GM21367 (cell line): ENCODE data around the gene SCML2.
"Not testable (repeated sequence)": the region's sequence is repeated elsewhere in the genome, so short reads cannot be mapped to it uniquely, and the experiment has no call there.

Source experiments
- ATAC-seq: cut with Tn5 transposase; IDR thresholded peaks from one replicate; pipeline ENCODE4 v1.9.1; 2021; ENCODE audit not compliant: unreplicated experiment

The SCML2 gene

DNA sequence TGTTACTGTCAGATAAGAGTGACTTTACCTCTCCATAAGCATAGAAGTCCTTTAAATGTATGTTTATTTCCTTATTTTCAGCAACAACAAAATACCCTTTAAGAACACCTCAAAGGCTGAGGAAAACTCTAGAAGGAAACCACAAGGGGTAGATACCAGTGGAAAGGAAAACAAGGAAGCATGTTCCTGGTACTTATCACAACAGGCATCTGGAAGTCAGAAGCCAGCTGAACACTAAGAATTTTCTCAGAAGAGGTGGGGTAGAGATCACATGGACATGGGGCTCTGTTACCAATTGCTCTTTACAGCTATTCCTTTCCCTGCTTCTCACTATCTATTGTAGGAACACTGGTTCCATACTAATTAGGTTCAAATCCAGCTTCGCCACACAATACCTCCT is 82.3 kb downstream of the SCML2 start:
- ATAC-seq, result no peak

DNA sequence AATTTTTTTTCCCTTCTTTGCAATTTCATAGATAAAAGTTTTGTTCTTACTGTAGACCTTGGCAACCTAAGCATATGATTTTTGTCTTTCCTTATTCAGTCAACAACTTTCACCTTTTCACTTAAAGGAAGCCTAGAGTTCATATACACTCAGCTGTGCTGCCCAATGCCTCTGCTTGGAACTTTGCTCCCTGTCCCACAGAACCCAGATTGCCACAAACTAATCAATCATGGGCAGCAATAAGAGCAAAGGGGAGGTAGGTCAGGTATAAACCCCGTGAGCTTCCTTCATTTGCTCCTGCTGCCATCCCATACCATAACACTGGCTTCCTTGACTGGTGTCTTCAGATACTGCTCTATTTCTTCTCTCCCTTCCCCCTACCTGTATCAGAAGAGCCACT is 82.8 kb downstream of the SCML2 start:
- ATAC-seq, result no peak

DNA sequence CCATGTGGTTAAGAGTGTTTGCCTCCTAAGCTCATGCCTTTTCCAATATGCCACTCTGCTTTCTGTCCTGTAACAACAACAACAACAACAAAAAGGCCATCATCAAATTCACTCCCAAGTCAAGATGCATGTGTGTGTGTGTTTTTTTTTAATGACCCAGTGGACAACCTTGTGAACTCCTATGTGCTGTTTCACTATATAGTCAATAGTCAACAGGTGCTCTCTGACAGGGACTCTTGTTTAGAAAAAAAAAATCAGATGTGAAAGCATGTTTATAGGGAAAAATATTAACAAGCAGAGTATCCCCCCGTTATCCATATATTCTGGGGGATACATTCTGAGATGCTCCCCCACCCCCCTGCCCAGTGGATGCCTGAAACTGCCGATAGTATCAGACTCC is 83.2 kb downstream of the SCML2 start:
- ATAC-seq, result no peak

DNA sequence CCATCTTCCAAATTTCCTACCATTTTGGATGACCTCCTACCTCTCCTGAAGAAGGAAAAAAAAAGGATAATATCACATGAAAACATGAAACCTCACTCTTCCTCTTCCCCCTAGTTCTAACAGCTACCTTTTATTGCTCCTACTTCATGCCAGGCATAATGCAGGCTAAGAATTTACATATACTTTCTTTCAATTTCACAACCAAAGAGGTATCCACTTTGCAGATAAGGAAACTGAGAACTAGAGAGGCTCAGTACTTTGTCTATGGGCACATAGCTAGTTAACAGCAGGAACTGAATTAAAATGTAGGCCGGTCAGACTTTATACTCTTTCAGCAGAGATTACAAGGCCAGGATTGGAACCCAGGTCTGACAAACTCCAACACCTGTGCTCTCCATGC is 99.4 kb downstream of the SCML2 start:
- no peak for ATAC-seq

DNA sequence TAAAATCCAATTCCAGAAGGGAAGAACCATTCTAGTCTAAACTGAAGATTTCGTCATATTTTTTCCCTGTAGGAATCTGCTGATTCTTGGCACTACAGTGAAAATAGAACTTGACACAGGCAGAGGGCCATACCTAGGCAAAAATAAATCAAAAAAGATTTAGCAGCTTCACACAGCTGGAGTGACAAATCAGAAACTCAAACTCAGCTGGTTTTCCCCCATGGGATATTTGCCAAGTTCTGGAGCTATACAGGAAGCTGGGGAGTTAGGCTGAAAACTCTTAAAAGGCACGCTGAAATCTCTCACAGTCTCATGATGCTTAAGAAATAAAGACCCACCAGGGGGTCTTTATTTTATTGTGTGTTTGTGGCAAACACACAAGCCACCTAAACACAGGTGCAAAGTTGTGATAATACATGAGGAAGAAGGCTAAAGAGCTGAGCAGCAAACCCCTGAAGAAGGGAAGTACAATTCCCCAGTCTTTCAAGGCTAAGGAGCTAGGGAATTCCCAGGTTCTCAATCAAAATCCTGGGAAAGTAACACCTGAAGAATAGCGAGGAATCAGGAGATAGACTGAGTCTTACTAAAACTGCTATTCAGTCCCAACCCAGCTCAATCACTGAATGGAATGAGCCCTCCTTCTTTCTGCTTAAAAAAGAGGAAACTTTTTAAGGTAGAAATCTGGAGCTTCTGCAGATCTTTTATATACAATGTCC is 101.7 kb downstream of the SCML2 start:
- no peak for ATAC-seq

DNA sequence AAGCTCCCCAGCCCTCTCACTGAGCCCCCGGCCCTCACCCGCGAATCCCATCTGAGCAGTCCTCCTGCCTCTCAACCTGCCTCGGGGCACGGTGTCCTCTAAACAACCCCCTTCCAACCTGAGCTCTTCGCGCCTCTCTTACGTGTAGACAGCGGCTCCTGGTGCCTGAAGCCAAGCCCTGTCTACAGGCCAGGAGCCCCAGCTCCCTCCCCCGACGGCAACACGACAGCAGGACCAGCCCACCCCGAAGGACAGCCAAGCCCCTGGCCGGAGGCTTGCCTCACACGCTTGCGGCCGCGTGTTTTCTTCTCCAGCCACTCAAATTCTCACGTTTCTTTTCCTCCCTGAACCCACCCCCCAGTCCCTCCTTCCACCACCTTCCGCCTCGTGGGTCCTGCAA is 124.8 kb downstream of the SCML2 start:
- not testable (repeated sequence) for ATAC-seq

DNA sequence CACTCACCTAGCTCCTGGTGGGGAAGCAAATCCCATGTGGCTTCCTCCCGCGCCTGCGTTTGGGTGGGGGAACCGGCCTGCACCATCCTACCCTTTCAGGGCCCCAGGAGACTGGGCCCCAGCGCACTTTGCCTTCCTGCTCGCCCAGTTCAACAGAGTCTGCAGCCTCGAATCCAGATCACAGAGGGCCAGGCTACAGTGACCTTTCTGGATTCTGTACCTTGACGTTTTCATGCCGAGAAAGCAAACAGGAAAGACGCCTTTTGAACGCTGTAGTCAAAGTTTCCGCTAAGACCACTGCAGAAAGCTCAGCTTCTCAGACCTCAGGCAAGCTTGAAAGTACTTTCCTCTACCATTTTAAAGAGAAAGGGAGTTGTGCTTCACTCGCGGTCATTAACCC is 126.4 kb downstream of the SCML2 start:
- no peak for ATAC-seq

DNA sequence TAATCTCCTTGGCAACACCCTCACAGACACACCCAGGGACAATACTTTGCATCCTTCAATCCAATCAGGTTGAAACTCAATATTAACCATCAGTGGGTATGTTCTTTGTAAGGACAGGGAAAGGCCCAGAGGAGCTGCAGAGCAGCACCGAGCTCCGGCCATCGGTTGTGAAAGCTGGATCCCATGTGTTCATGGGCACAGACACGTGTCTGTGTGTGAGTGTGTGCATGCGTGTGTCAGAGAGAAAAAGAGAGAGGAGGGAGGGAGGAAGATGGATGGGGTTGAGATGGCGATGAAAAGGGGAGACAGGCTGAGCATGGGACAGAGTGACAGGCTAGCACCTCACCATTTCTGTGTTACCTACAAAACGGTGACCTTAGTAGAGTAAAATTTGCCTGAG is 127.0 kb downstream of the SCML2 start:
- no peak for ATAC-seq

DNA sequence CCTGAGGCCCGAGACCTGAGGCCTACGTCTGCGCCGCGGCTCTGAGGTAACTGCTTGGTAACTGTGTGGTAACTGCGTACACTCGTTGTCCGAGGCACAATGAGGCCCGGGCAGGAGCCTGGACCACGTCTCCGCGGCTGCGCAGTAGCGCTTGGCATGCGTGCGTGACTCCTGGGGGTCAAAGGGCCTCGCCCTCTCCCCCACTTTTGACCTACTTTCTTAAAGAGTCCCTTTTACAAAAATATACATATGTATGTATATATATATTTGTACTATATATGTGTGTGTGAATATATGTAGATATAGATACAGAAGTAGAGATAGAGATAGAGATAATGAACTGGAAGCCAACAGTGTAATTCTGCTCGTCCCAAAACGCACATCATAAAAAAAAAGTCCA is 133.7 kb downstream of the SCML2 start, which contains the start of gene BEND2:
BEND2 (minus strand) TSS at position 101 of the 400 bp plus-strand sequence. CDS start 136 bp downstream, outside the sequence.
- ATAC-seq, result no peak

DNA sequence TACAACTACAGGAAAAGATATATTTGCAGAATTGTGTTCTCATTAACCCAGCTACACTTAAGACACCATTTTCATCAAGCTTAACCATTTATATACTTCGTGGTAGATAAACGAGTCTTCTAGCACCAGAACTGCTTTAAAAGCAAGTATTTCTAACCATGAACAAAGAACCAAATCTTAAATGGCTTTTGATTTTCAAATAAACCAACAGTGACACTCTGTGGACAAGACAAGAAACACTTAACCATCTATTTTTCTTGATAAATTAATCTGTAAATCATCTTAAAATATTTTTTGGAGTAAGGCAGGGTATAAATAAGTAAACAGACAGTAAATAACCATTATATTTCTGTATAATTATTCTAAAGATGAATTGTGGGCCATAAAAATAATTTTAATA is 144.0 kb downstream of the SCML2 start:
- no peak for ATAC-seq

DNA sequence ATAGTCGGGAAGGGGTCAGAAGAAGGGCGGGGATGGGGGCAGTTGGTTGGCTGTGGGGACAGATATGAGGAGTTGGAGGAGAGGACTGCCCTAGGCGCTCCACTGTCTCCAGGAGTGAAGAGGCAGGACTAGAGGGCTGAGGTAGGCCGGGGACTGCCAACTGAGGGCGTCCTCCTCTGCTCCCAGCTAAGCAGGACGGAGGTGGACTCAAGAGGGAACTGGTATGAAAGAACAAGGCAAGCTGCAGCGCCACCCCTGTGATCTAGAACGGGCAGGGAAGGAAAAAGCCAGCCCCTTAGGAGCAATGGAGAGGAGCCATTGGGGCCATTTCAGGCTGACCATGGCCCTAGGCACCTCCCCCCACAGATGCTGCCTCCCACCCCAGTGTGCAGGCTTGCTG is 147.8 kb downstream of the SCML2 start:
- ATAC-seq, result no peak

DNA sequence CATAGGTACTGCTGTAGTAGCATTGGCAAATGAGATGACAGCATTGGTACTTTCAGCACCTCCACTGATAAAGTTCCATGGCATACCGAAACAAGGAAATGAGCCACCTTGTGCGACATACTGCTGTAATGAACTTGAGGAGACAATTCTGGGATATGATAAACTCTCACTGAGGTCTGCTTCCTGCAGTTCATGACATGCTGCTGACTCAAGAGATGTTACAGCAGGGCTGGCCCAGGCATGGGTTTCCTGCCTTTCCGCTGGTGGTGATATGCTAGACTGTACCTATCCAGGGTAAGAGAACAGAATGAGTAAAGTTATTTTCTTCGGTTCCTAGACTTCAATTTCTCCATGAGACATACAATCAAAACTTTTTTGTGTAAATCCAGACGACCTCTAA is 150.9 kb downstream of the SCML2 start:
- no peak for ATAC-seq

DNA sequence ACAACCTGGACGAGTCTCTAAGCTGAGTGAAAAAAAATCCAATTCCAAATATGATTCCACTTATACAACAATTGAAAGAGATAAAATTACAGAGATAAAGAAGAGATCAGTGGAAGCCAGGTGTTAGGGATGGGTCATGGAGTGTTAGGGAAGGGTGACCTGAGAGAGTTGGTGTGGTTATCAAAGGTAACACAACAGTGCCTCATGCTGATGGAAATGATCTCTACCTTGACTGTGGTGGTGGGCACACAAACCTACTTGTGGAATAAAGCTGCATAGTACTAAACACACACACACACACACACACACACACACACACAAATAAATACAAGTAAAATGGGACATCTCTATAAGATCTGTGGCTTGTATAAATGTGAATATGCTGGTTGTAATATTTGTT is 159.8 kb downstream of the SCML2 start:
- no peak for ATAC-seq
